H1 (cell line): ENCODE results near the gene COL27A1. TPM values are rescaled to one million over a fixed set of nuclear protein-coding genes. Genes with fewer than 3 reads are reported as not detected.

Experiments used
- CTCF ChIA-PET: fragments of 300-600 bp; sonication (Branson Sonifier 250); formaldehyde crosslinking; loops from one replicate; lab custom pipeline; 2021; ENCODE audit not compliant: partially characterized antibody; lab: Charles Lee
- POLR2A ChIA-PET: fragments of 300-600 bp; sonication (Branson Sonifier 250); formaldehyde crosslinking; loops from one replicate; lab custom pipeline; 2021; ENCODE audit warnings: inconsistent platforms; ENCODE audit not compliant: partially characterized antibody; lab: Charles Lee
- DNase-seq, 2 experiments: peaks; one replicate each; pipeline versions ENCODE4 v3.0.0 to v3.0.0-alpha.2; 2010 to 2022; ENCODE audit warnings: low spot score in 2 of 2, low read depth in 1 of 2, mixed read lengths in 1 of 2
- FAIRE-seq: peaks from 2 replicates; lab custom pipeline; 2011; peaks lifted over from hg19 to GRCh38; lab: Jason Lieb, UNC
- H2AFZ ChIP-seq: 2 replicates; pipeline ENCODE4 v1.8.1; 2012; ENCODE audit warnings: low read length, inconsistent platforms
- H2AK5ac ChIP-seq: 2 replicates; pipeline ENCODE4 v1.6.1; 2013; ENCODE audit warnings: low read depth, low read length
- H2BK120ac ChIP-seq: replicated peaks from 2 replicates; pipeline ENCODE3; 2013; ENCODE audit warnings: low read depth, low read length, inconsistent platforms
- H2BK12ac ChIP-seq: 2 replicates; pipeline ENCODE4 v1.6.1; 2013; ENCODE audit warnings: low read depth, low read length
- H2BK15ac ChIP-seq: 2 replicates; pipeline ENCODE4 v1.6.1; 2013; ENCODE audit warnings: low read length
- H2BK20ac ChIP-seq: 2 replicates; pipeline ENCODE4 v1.6.1; 2013; ENCODE audit warnings: low read length
- H2BK5ac ChIP-seq: 2 replicates; pipeline ENCODE4 v1.6.1; 2013; ENCODE audit warnings: low read depth, low read length
- H3K14ac ChIP-seq: 2 replicates; pipeline ENCODE4 v1.6.1; 2013; ENCODE audit warnings: inconsistent platforms; ENCODE audit not compliant: insufficient read length
- H3K18ac ChIP-seq: 2 replicates; pipeline ENCODE4 v1.6.1; 2013; ENCODE audit warnings: low read length; ENCODE audit errors: extremely low read depth
- H3K23ac ChIP-seq: 2 replicates; pipeline ENCODE4 v1.6.1; 2013; ENCODE audit warnings: inconsistent platforms; ENCODE audit not compliant: insufficient read length
- H3K23me2 ChIP-seq: 2 replicates; pipeline ENCODE4 v1.6.1; 2013; ENCODE audit warnings: low read depth, low read length
- H3K27ac ChIP-seq: 2 replicates; pipeline ENCODE4 v1.6.1; 2011; ENCODE audit warnings: low read depth, low read length, inconsistent platforms
- H3K27me3 ChIP-seq, 4 experiments: replicated peaks in 1 of 4; 1 replicate in 1 of 4; 2 replicates in 3 of 4; pipeline versions ENCODE4 v1.6.1 to v1.8.1; 2011 to 2013; ENCODE audit warnings: low read length in 3 of 4, mild to moderate bottlenecking in 3 of 4, inconsistent platforms in 2 of 4, mixed read lengths in 2 of 4, moderate library complexity in 1 of 4; ENCODE audit not compliant: control insufficient read depth in 3 of 4, insufficient read depth in 3 of 4; ENCODE audit errors: extremely low read depth in 1 of 4
- H3K36me3 ChIP-seq, 4 experiments: 2 replicates each; pipeline versions ENCODE4 v1.6.1 to v1.8.1; 2011 to 2013; ENCODE audit warnings: mild to moderate bottlenecking in 4 of 4, low read length in 3 of 4, moderate library complexity in 2 of 4, control low read depth in 1 of 4, inconsistent platforms in 1 of 4; ENCODE audit not compliant: insufficient read depth in 4 of 4, control insufficient read depth in 2 of 4
- H3K4ac ChIP-seq: replicated peaks from 2 replicates; pipeline ENCODE3; 2013; ENCODE audit warnings: low read length, low read depth, mixed read lengths, inconsistent platforms; ENCODE audit not compliant: insufficient read length
- H3K4me1 ChIP-seq, 4 experiments: replicated peaks in 1 of 4; 1 replicate in 1 of 4; 2 replicates in 3 of 4; pipeline versions ENCODE4 v1.6.1 to v1.8.1; 2011 to 2013; ENCODE audit warnings: low read length in 3 of 4, inconsistent platforms in 2 of 4, mixed read lengths in 1 of 4; ENCODE audit not compliant: insufficient read depth in 4 of 4, control insufficient read depth in 3 of 4
- H3K4me2 ChIP-seq, 2 experiments: 2 replicates each; pipeline versions ENCODE4 v1.6.1 to v1.8.1; 2011 to 2013; ENCODE audit warnings: low read depth in 2 of 2, low read length in 2 of 2, control low read depth in 1 of 2, inconsistent platforms in 1 of 2, mild to moderate bottlenecking in 1 of 2; ENCODE audit not compliant: insufficient read depth in 1 of 2
- H3K4me3 ChIP-seq, 4 experiments: fragments of 200-600, 300-600 bp in 1 of 4; sonication (generic), shearing (Covaris generic), sonication (Bioruptor Twin) in 1 of 4; 2 replicates each; pipeline versions ENCODE4 v1.5.1 to v1.8.1; 2011 to 2016; ENCODE audit warnings: low read length in 4 of 4, low read depth in 3 of 4, control low read depth in 2 of 4, inconsistent platforms in 2 of 4, mild to moderate bottlenecking in 2 of 4, mixed read lengths in 1 of 4, moderate library complexity in 1 of 4; ENCODE audit not compliant: insufficient read depth in 2 of 4; ENCODE audit errors: extremely low read depth in 1 of 4
- H3K56ac ChIP-seq: replicated peaks from 2 replicates; pipeline ENCODE3; 2013; ENCODE audit warnings: low read depth, mild to moderate bottlenecking, mixed read lengths, low read length, inconsistent platforms; ENCODE audit not compliant: insufficient read length
- H3K79me1 ChIP-seq: 2 replicates; pipeline ENCODE4 v1.6.1; 2013; ENCODE audit warnings: low read depth, low read length, control low read depth
- H3K79me2 ChIP-seq, 2 experiments: 2 replicates each; pipeline versions ENCODE4 v1.6.1 to v1.8.1; 2012 to 2013; ENCODE audit warnings: low read length in 2 of 2, mild to moderate bottlenecking in 2 of 2, inconsistent platforms in 1 of 2; ENCODE audit not compliant: insufficient read depth in 2 of 2, control insufficient read depth in 1 of 2
- H3K9ac ChIP-seq, 4 experiments: replicated peaks in 1 of 4; 1 replicate in 1 of 4; 2 replicates in 3 of 4; pipeline versions ENCODE4 v1.6.1 to v1.8.1; 2011 to 2013; ENCODE audit warnings: low read depth in 3 of 4, low read length in 3 of 4, control low read depth in 2 of 4, mild to moderate bottlenecking in 2 of 4, moderate library complexity in 2 of 4, inconsistent platforms in 1 of 4; ENCODE audit errors: extremely low read depth in 1 of 4
- H3K9me3 ChIP-seq, 2 experiments: 2 replicates each; pipeline versions ENCODE4 v1.6.1 to v1.8.1; 2012 to 2013; ENCODE audit warnings: mild to moderate bottlenecking in 2 of 2, moderate library complexity in 2 of 2, control low read depth in 1 of 2, inconsistent platforms in 1 of 2, low read depth in 1 of 2, low read length in 1 of 2, mixed read lengths in 1 of 2; ENCODE audit not compliant: insufficient read depth in 2 of 2
- H4K20me1 ChIP-seq, 2 experiments: replicated peaks in 1 of 2; 2 replicates each; pipeline versions ENCODE3 to v1.8.1; 2011 to 2013; ENCODE audit warnings: inconsistent platforms in 2 of 2, low read length in 2 of 2, mild to moderate bottlenecking in 1 of 2; ENCODE audit not compliant: insufficient read depth in 2 of 2, control insufficient read depth in 1 of 2
- H4K5ac ChIP-seq: 2 replicates; pipeline ENCODE4 v1.6.1; 2013; ENCODE audit warnings: low read length, low read depth, mixed read lengths, inconsistent platforms; ENCODE audit not compliant: insufficient read length
- H4K8ac ChIP-seq: 2 replicates; pipeline ENCODE4 v1.8.0; 2013; ENCODE audit warnings: mild to moderate bottlenecking, moderate library complexity, low read length, inconsistent platforms; ENCODE audit not compliant: insufficient read depth; ENCODE audit errors: extremely low read depth
- H4K91ac ChIP-seq: replicated peaks from 2 replicates; pipeline ENCODE3; 2013; ENCODE audit warnings: low read length, mixed read lengths, inconsistent platforms; ENCODE audit not compliant: insufficient read length
- TEAD4 ChIP-seq: IDR thresholded peaks from 2 replicates; pipeline ENCODE4 v1.6.1; 2012; ENCODE audit warnings: low read depth, low read length, inconsistent platforms, mixed read lengths
- WGBS, 2 experiments: shearing (Covaris generic) in 1 of 2; methylation state at CpG; one replicate each; pipeline versions ENCODE4 v1.1.6 to v1.1.7; 2013 to 2015; ENCODE audit warnings: low lambda C conversion rate in 2 of 2, mixed read lengths in 2 of 2, inconsistent platforms in 1 of 2, low coverage in 1 of 2, missing lambda C conversion rate in 1 of 2; ENCODE audit not compliant: insufficient replicate concordance in 2 of 2, insufficient coverage in 1 of 2, insufficient read length in 1 of 2; ENCODE audit errors: extremely low coverage in 1 of 2, missing lambda C conversion rate in 1 of 2; 5-methylcytosine and 5-hydroxymethylcytosine counted together
- polyA plus RNA-seq, 7 experiments: library from polyadenylated mRNA; depleted of rRNA in 3 of 7; stranded (reverse) in 5 of 7; unstranded in 2 of 7; fragments of >200 nt in 5 of 7; fragments of 200-250 nt in 2 of 7; gene quantifications; 1 replicate in 5 of 7; 2 replicates in 1 of 7; 4 replicates in 1 of 7; pipeline versions ENCODE4 v1.2.1 to v1.2.3, GENCODE V29; 2011 to 2013; ENCODE audit warnings: missing spikeins in 2 of 7, mixed read lengths in 2 of 7
- total RNA-seq: library from RNA; stranded (reverse); fragmentation: NEBNext Ultra II Directional; extraction: Animal tissue kit (Norgen Biotek cat#: 25700); gene quantifications from 2 replicates; pipeline ENCODE4 v1.2.1, GENCODE V29; 2021

The COL27A1 gene
- total and polyA plus RNA-seq, 2 of the 8 experiments (the other 6 are each of a cell fraction or from before 2014, with no cell fraction given): 15.1 to 22.8 TPM

GRCh38 chr9:114256827-114257328 is 101.5 kb downstream of the COL27A1 start:
- no peak for FAIRE-seq
- CTCF ChIA-PET: interaction anchor here (0.8 to 1.6 kb wide), 9 partner anchors 9 to 175 kb away, joined by 3 to 5 read pairs (median 3); no protein-coding TSS in a partner anchor

More at GRCh38 chr9:114256827-114257328, 101.5 kb downstream of the COL27A1 start:
- Histone ChIP-seq H4K91ac (no peak overlapping the region), H3K18ac (no peak overlapping the region), H2BK12ac (no peak overlapping the region), H3K79me1 (no peaks in the 10 kb centered on the region), H4K20me1 (peaks cover 0 to 2% of the 10 kb centered on the region in 2 experiments), H3K27ac (no peak overlapping the region), H2AFZ (no peak overlapping the region), H3K4me2 (no peak overlapping the region), H3K56ac (no peak overlapping the region), H3K4me1 (peaks cover 0 to 3% (median 0%) of the 10 kb centered on the region in 4 experiments; a peak in 2 of 7 replicates), H3K4ac (no peak overlapping the region), H3K23ac (no peak overlapping the region), H4K5ac (no peak overlapping the region), H2BK20ac (no peak overlapping the region), H2BK5ac (no peak overlapping the region), H3K4me3 (no peak overlapping the region), H2AK5ac (no peak overlapping the region), H3K9me3 (no peaks in the 10 kb centered on the region), H2BK15ac (no peak overlapping the region), H3K36me3 (no peaks in the 10 kb centered on the region), H3K23me2 (no peaks in the 10 kb centered on the region), H3K27me3 (no peaks in the 10 kb centered on the region), H3K14ac (no peak overlapping the region), H4K8ac (no peak overlapping the region), H3K79me2 (no peaks in the 10 kb centered on the region), H2BK120ac (no peak overlapping the region), H3K9ac (no peak overlapping the region)
- 96% methylated on average over 10 of the region's 10 CpGs; no CpG with 5 or more reads in 1 of the 2 experiments for WGBS, 2 experiments
- no peak for TF ChIP-seq TEAD4
- no peak for DNase-seq
- POLR2A ChIA-PET: interaction anchor here (1.7 kb wide), 1 partner anchor 11 kb away, joined by 4 read pairs; no protein-coding TSS in a partner anchor
